T-helper 2 cell treated with Interferon-gamma antibody and Interleukin-4, amounts not matched to agents 100 ng/mL and 5 ng/mL, for 36 hours (primary cell): ENCODE results near the gene MRPL44. TPM values are rescaled to one million over a fixed set of nuclear protein-coding genes. Genes with fewer than 3 reads are reported as not detected.

Experiments used
- intact Hi-C: fragments of 100-400 bp; cut with micrococcal nuclease; formaldehyde crosslinking; loops from one replicate; pipeline ENCODE4 v1.15.1; 2023
- total RNA-seq: library from RNA; stranded (reverse); gene quantifications from 2 replicates; pipeline ENCODE4 v1.2.3, GENCODE V29; 2022

Gene MRPL44
- total RNA-seq, result 28.8 and 30.0 TPM in 2 replicates

- intact Hi-C loops, result loop anchor here (1.0 to 5.0 kb wide), 10 partner anchors 12 to 975 kb away; partner anchors contain the start of genes AP1S3, CUL3 and WDFY1
Measured at GRCh38 chr2:223957092-223957851, at the start of gene MRPL44. Gene MRPL44, plus strand, starts transcription at chr2:223957463. Its CDS starts 10 bp downstream, at chr2:223957473.

- intact Hi-C loops, result no loop called here
Measured at GRCh38 chr2:223908304-223908998, 48.8 kb upstream of the MRPL44 start.

- intact Hi-C loops, result no loop called here
Measured at GRCh38 chr2:223909001-223909741, 48.1 kb upstream of the MRPL44 start.

GRCh38 chr2:223914324-223914723 lies 42.9 kb upstream of the MRPL44 start:
- intact Hi-C loops, result no loop called here

- intact Hi-C loops, result no loop called here
Measured at GRCh38 chr2:223915071-223915470, 42.2 kb upstream of the MRPL44 start.

- intact Hi-C loops, result no loop called here
Measured at GRCh38 chr2:223916181-223916920, 40.9 kb upstream of the MRPL44 start.

- intact Hi-C loops, result no loop called here
Measured at GRCh38 chr2:223918671-223919134, 38.6 kb upstream of the MRPL44 start.

GRCh38 chr2:223920109-223920508 lies 37.2 kb upstream of the MRPL44 start:
- intact Hi-C loops, result no loop called here

GRCh38 chr2:223921204-223921603 lies 36.1 kb upstream of the MRPL44 start:
- intact Hi-C loops, result no loop called here

GRCh38 chr2:223922308-223922707 lies 35.0 kb upstream of the MRPL44 start:
- intact Hi-C loops, result no loop called here

GRCh38 chr2:223923976-223924375 lies 33.3 kb upstream of the MRPL44 start:
- intact Hi-C loops, result no loop called here

GRCh38 chr2:223925106-223925505 lies 32.2 kb upstream of the MRPL44 start:
- intact Hi-C loops, result no loop called here

- intact Hi-C loops, result loop anchor here (1.0 kb wide), 3 partner anchors 9 to 29 kb away; partner anchors contain the start of genes MRPL44 and WDFY1
Measured at GRCh38 chr2:223928113-223929006, 28.9 kb upstream of the MRPL44 start.

- intact Hi-C loops, result loop anchor here (1.0 kb wide), 3 partner anchors 8 to 28 kb away; partner anchors contain the start of genes MRPL44 and WDFY1
Measured at GRCh38 chr2:223929571-223930102, 27.6 kb upstream of the MRPL44 start.

GRCh38 chr2:223930103-223930976 lies 26.9 kb upstream of the MRPL44 start:
- intact Hi-C loops, result no loop called here

GRCh38 chr2:223932816-223933800 lies 24.2 kb upstream of the MRPL44 start:
- intact Hi-C loops, result no loop called here

- intact Hi-C loops, result no loop called here
Measured at GRCh38 chr2:223934870-223935269, 22.4 kb upstream of the MRPL44 start.
